Liver (tissue), 9 donors: ENCODE data around the gene FSIP1. TPM values are rescaled to one million over a fixed set of nuclear protein-coding genes. Genes with fewer than 3 reads are reported as not detected.

Source experiments
- DNase-seq: peaks from one replicate; pipeline ENCODE4 v3.0.0-alpha.2; 2017; ENCODE audit warnings: low spot score
- H3K27ac ChIP-seq, 2 donors: one replicate each; pipeline ENCODE4 v1.7.0; 2013; ENCODE audit warnings: inconsistent platforms in 2 of 2, low read length in 2 of 2, control low read depth in 1 of 2, low read depth in 1 of 2, mild to moderate bottlenecking in 1 of 2
- H3K27me3 ChIP-seq, 4 donors: one replicate each; pipeline versions ENCODE4 v1.6.1 to v1.7.0; 2013; ENCODE audit warnings: low read length in 3 of 4, inconsistent platforms in 1 of 4, mild to moderate bottlenecking in 1 of 4, moderate library complexity in 1 of 4; ENCODE audit not compliant: control insufficient read depth in 4 of 4, insufficient read depth in 4 of 4
- H3K36me3 ChIP-seq, 4 donors: one replicate each; pipeline versions ENCODE4 v1.6.1 to v1.7.0; 2013; ENCODE audit warnings: low read length in 3 of 4, mild to moderate bottlenecking in 3 of 4, low read depth in 1 of 4, moderate library complexity in 1 of 4; ENCODE audit not compliant: control insufficient read depth in 4 of 4, insufficient read depth in 3 of 4
- H3K4me1 ChIP-seq, 4 donors: one replicate each; pipeline versions ENCODE4 v1.6.1 to v1.7.0; 2013; ENCODE audit warnings: low read length in 3 of 4, mild to moderate bottlenecking in 3 of 4, moderate library complexity in 1 of 4; ENCODE audit not compliant: control insufficient read depth in 4 of 4, insufficient read depth in 4 of 4
- H3K4me3 ChIP-seq, 3 donors: one replicate each; pipeline versions ENCODE4 v1.6.1 to v1.7.0; 2013; ENCODE audit warnings: low read length in 3 of 3, control low read depth in 1 of 3, low read depth in 1 of 3, mild to moderate bottlenecking in 1 of 3
- H3K9ac ChIP-seq, 2 donors: one replicate each; pipeline ENCODE4 v1.7.0; 2013; ENCODE audit warnings: low read length in 2 of 2, mild to moderate bottlenecking in 2 of 2, moderate library complexity in 2 of 2, control low read depth in 1 of 2, low read depth in 1 of 2
- H3K9me3 ChIP-seq, 4 donors: one replicate each; pipeline versions ENCODE4 v1.6.1 to v1.7.0; 2013; ENCODE audit warnings: low read length in 3 of 4; ENCODE audit not compliant: control insufficient read depth in 4 of 4
- ATF3 ChIP-seq: IDR thresholded peaks from 2 replicates; pipeline ENCODE4 v1.6.1; 2016; ENCODE audit warnings: antibody characterized with exemption
- CTCF ChIP-seq: fragments of 150-350 bp; IDR thresholded peaks from 2 replicates; pipeline ENCODE4 v1.5.1; 2017; ENCODE audit warnings: improper control_type of control experiment, low read depth, low read length; ENCODE audit not compliant: missing input control
- FOXA1 ChIP-seq: IDR thresholded peaks from 2 replicates; pipeline ENCODE4 v1.6.1; 2016; ENCODE audit warnings: antibody characterized with exemption
- FOXA2 ChIP-seq: IDR thresholded peaks from 2 replicates; pipeline ENCODE4 v1.6.1; 2016; ENCODE audit warnings: antibody characterized with exemption
- HNF4A ChIP-seq, 2 donors: conservative IDR thresholded peaks; 2 replicates each; pipeline ENCODE4 v1.6.1; 2016; ENCODE audit warnings: antibody characterized with exemption in 2 of 2, mild to moderate bottlenecking in 2 of 2
- MAX ChIP-seq: IDR thresholded peaks from 2 replicates; pipeline ENCODE4 v1.6.1; 2016; ENCODE audit warnings: antibody characterized with exemption
- RAD21 ChIP-seq, 2 donors: IDR thresholded peaks; 2 replicates each; pipeline ENCODE4 v1.6.1; 2016; ENCODE audit warnings: antibody characterized with exemption in 2 of 2, mild to moderate bottlenecking in 2 of 2
- REST ChIP-seq: IDR thresholded peaks from 2 replicates; pipeline ENCODE4 v1.6.1; 2016; ENCODE audit warnings: antibody characterized with exemption, mild to moderate bottlenecking
- RXRA ChIP-seq, 2 donors: IDR thresholded peaks; 2 replicates each; pipeline ENCODE4 v1.6.1; 2017 to 2018; ENCODE audit warnings: antibody characterized with exemption in 2 of 2, mild to moderate bottlenecking in 1 of 2
- SP1 ChIP-seq: IDR thresholded peaks from 2 replicates; pipeline ENCODE4 v1.6.1; 2018; ENCODE audit warnings: antibody characterized with exemption, mild to moderate bottlenecking
- YY1 ChIP-seq: IDR thresholded peaks from 2 replicates; pipeline ENCODE4 v1.6.1; 2016; ENCODE audit warnings: antibody characterized with exemption, mild to moderate bottlenecking
- ZBTB33 ChIP-seq: IDR thresholded peaks from 2 replicates; pipeline ENCODE4 v1.6.1; 2016; ENCODE audit warnings: antibody characterized with exemption
- WGBS: extraction: QIAGEN DNeasy Blood & Tissue Kit; methylation state at CpG from one replicate; pipeline ENCODE4 v1.1.7; 2013; 5-methylcytosine and 5-hydroxymethylcytosine counted together
- polyA plus RNA-seq, 2 donors: library from polyadenylated mRNA; stranded (reverse) in 1 of 2; unstranded in 1 of 2; fragments of 200-250 nt in 1 of 2; fragments of >200 nt in 1 of 2; fragmentation: Nextera tagmentation in 1 of 2; extraction: Ambion mirVana in 1 of 2; gene quantifications; one replicate each; pipeline versions ENCODE4 v1.2.1 to v1.2.3, GENCODE V29; 2013 to 2015
- total RNA-seq, 2 donors: library from RNA; depleted of rRNA; stranded (reverse); fragments of >200 nt; gene quantifications; one replicate each; pipeline ENCODE4 v1.2.3, GENCODE V29; 2014
- donor health status: healthy.
- donor health status: healthy.
- donor health status: healthy.
- donor health status: healthy.
- donor health status: healthy.

Gene FSIP1
- total and polyA plus RNA-seq, 4 donors, result 0.05 to 0.29 (median 0.13) TPM

- Histone ChIP-seq H3K4me1 (peaks cover 0 to 15% (median 4%) of the 10 kb centered on the region in 4 donors), H3K4me3 (no peak overlapping the region), H3K27ac (no peak overlapping the region), H3K27me3 (no peaks in the 10 kb centered on the region), H3K9ac (no peak overlapping the region), H3K36me3 (no peaks in the 10 kb centered on the region), H3K9me3 (no peaks in the 10 kb centered on the region)
- WGBS, result 46% methylated on average over 1 of the region's 1 CpG
- no peak for TF ChIP-seq FOXA1
- no peak for TF ChIP-seq RXRA (IDR thresholded peaks at IDR 0.05)
- no peak for TF ChIP-seq MAX
- no peak for TF ChIP-seq REST
- no peak for DNase-seq
Observed at GRCh38 chr15:39669241-39669640, 113.4 kb downstream of the FSIP1 start.

- H3K9me3 ChIP-seq, result no peaks in the 10 kb centered on the region
- peaks cover 0 to 3% (median 0%) of the 10 kb centered on the region in 4 donors for H3K27me3 ChIP-seq
- no peak for DNase-seq
- H3K27ac ChIP-seq, result no peak overlapping the region
- no peaks in the 10 kb centered on the region for H3K36me3 ChIP-seq
- 79% methylated on average over 4 of the region's 4 CpGs for WGBS
- peaks cover 0 to 15% (median 4%) of the 10 kb centered on the region in 4 donors for H3K4me1 ChIP-seq
- H3K9ac ChIP-seq, result no peak overlapping the region
- no peak overlapping the region for H3K4me3 ChIP-seq
- TF ChIP-seq HNF4A (conservative IDR thresholded peaks at IDR 0.05) (no peak), ATF3 (no peak), REST (no peak), SP1 (no peak), CTCF (no peak), RAD21 (IDR thresholded peaks at IDR 0.05) (no peak), YY1 (no peak), FOXA2 (no peak), ZBTB33 (no peak), MAX (no peak)
Observed at GRCh38 chr15:39668457-39668856, 114.2 kb downstream of the FSIP1 start.
